ENCODE data around the gene HIPK3.

- TF ChIP-seq CTCF (IDR thresholded peaks at IDR 0.05): no peak
- no peak for TF ChIP-seq POLR2A (IDR thresholded peaks at IDR 0.05)
Measured at GRCh38 chr11:33396361-33396760, 139.2 kb downstream of the HIPK3 start.

All from uterus (tissue), 2 donors.